ENCODE results near the gene TYW1.
"Not testable (repeated sequence)": the region's sequence is repeated elsewhere in the genome, so short reads cannot be mapped to it uniquely, and the experiment has no call there.

The TYW1 gene

GRCh38 chr7:67149131-67149530 lies 152.5 kb downstream of the TYW1 start:
- not testable (repeated sequence) for H3K9ac ChIP-seq (ENCODE audit: low read length in 5 of 5)

GRCh38 chr7:67154374-67154773 lies 157.7 kb downstream of the TYW1 start:
- H3K4me3 ChIP-seq (ENCODE audit: low read depth in 1 of 5, low read length in 5 of 5); H3K4me1 ChIP-seq (ENCODE audit: control insufficient read depth in 5 of 5, insufficient read depth in 5 of 5, low read length in 5 of 5); H3K27ac ChIP-seq (ENCODE audit: low read depth, low read length); H3K9ac ChIP-seq (ENCODE audit: low read length in 5 of 5); H3K27me3 ChIP-seq (ENCODE audit: control insufficient read depth in 5 of 5, insufficient read depth in 4 of 5, low read length in 5 of 5); H3K36me3 ChIP-seq (ENCODE audit: control insufficient read depth in 5 of 5, insufficient read depth in 5 of 5, low read length in 5 of 5); H3K9me3 ChIP-seq (ENCODE audit: control insufficient read depth in 5 of 5, low read length in 5 of 5): not testable (repeated sequence)

More at GRCh38 chr7:67149131-67149530, 152.5 kb downstream of the TYW1 start:
- H3K27ac ChIP-seq (ENCODE audit: low read depth, low read length); H3K27me3 ChIP-seq (ENCODE audit: control insufficient read depth in 5 of 5, insufficient read depth in 4 of 5, low read length in 5 of 5); H3K4me3 ChIP-seq (ENCODE audit: low read depth in 1 of 5, low read length in 5 of 5); H3K4me1 ChIP-seq (ENCODE audit: control insufficient read depth in 5 of 5, insufficient read depth in 5 of 5, low read length in 5 of 5); H3K9me3 ChIP-seq (ENCODE audit: control insufficient read depth in 5 of 5, low read length in 5 of 5); H3K36me3 ChIP-seq (ENCODE audit: control insufficient read depth in 5 of 5, insufficient read depth in 5 of 5, low read length in 5 of 5): not testable (repeated sequence)

GRCh38 chr7:67156064-67156463 lies 159.4 kb downstream of the TYW1 start:
- not testable (repeated sequence) for H3K27ac ChIP-seq (ENCODE audit: low read depth, low read length); H3K4me1 ChIP-seq (ENCODE audit: control insufficient read depth in 5 of 5, insufficient read depth in 5 of 5, low read length in 5 of 5); H3K9ac ChIP-seq (ENCODE audit: low read length in 5 of 5); H3K27me3 ChIP-seq (ENCODE audit: control insufficient read depth in 5 of 5, insufficient read depth in 4 of 5, low read length in 5 of 5); H3K9me3 ChIP-seq (ENCODE audit: control insufficient read depth in 5 of 5, low read length in 5 of 5); H3K36me3 ChIP-seq (ENCODE audit: control insufficient read depth in 5 of 5, insufficient read depth in 5 of 5, low read length in 5 of 5); H3K4me3 ChIP-seq (ENCODE audit: low read depth in 1 of 5, low read length in 5 of 5)

- H3K27me3 ChIP-seq (ENCODE audit: control insufficient read depth in 5 of 5, insufficient read depth in 4 of 5, low read length in 5 of 5); H3K36me3 ChIP-seq (ENCODE audit: control insufficient read depth in 5 of 5, insufficient read depth in 5 of 5, low read length in 5 of 5); H3K4me3 ChIP-seq (ENCODE audit: low read depth in 1 of 5, low read length in 5 of 5); H3K4me1 ChIP-seq (ENCODE audit: control insufficient read depth in 5 of 5, insufficient read depth in 5 of 5, low read length in 5 of 5); H3K9ac ChIP-seq (ENCODE audit: low read length in 5 of 5); H3K9me3 ChIP-seq (ENCODE audit: control insufficient read depth in 5 of 5, low read length in 5 of 5); H3K27ac ChIP-seq (ENCODE audit: low read depth, low read length): not testable (repeated sequence)
These were observed 166.7 kb downstream of the TYW1 start for GRCh38 chr7:67163285-67163684.

GRCh38 chr7:67171151-67171550 lies 174.5 kb downstream of the TYW1 start:
- not testable (repeated sequence) for H3K9me3 ChIP-seq (ENCODE audit: control insufficient read depth in 5 of 5, low read length in 5 of 5); H3K27me3 ChIP-seq (ENCODE audit: control insufficient read depth in 5 of 5, insufficient read depth in 4 of 5, low read length in 5 of 5); H3K4me3 ChIP-seq (ENCODE audit: low read depth in 1 of 5, low read length in 5 of 5); H3K27ac ChIP-seq (ENCODE audit: low read depth, low read length); H3K4me1 ChIP-seq (ENCODE audit: control insufficient read depth in 5 of 5, insufficient read depth in 5 of 5, low read length in 5 of 5); H3K9ac ChIP-seq (ENCODE audit: low read length in 5 of 5); H3K36me3 ChIP-seq (ENCODE audit: control insufficient read depth in 5 of 5, insufficient read depth in 5 of 5, low read length in 5 of 5)

GRCh38 chr7:67176730-67177129 lies 180.1 kb downstream of the TYW1 start:
- not testable (repeated sequence) for H3K4me3 ChIP-seq (ENCODE audit: low read depth in 1 of 5, low read length in 5 of 5); H3K27ac ChIP-seq (ENCODE audit: low read depth, low read length); H3K9ac ChIP-seq (ENCODE audit: low read length in 5 of 5); H3K36me3 ChIP-seq (ENCODE audit: control insufficient read depth in 5 of 5, insufficient read depth in 5 of 5, low read length in 5 of 5); H3K9me3 ChIP-seq (ENCODE audit: control insufficient read depth in 5 of 5, low read length in 5 of 5); H3K27me3 ChIP-seq (ENCODE audit: control insufficient read depth in 5 of 5, insufficient read depth in 4 of 5, low read length in 5 of 5); H3K4me1 ChIP-seq (ENCODE audit: control insufficient read depth in 5 of 5, insufficient read depth in 5 of 5, low read length in 5 of 5)

- H3K36me3 ChIP-seq (ENCODE audit: control insufficient read depth in 5 of 5, insufficient read depth in 5 of 5, low read length in 5 of 5); H3K9ac ChIP-seq (ENCODE audit: low read length in 5 of 5); H3K9me3 ChIP-seq (ENCODE audit: control insufficient read depth in 5 of 5, low read length in 5 of 5); H3K4me3 ChIP-seq (ENCODE audit: low read depth in 1 of 5, low read length in 5 of 5); H3K4me1 ChIP-seq (ENCODE audit: control insufficient read depth in 5 of 5, insufficient read depth in 5 of 5, low read length in 5 of 5); H3K27me3 ChIP-seq (ENCODE audit: control insufficient read depth in 5 of 5, insufficient read depth in 4 of 5, low read length in 5 of 5); H3K27ac ChIP-seq (ENCODE audit: low read depth, low read length): not testable (repeated sequence)
These were observed 182.5 kb downstream of the TYW1 start for GRCh38 chr7:67178915-67179688.

- H3K27ac ChIP-seq (ENCODE audit: low read depth, low read length); H3K9me3 ChIP-seq (ENCODE audit: control insufficient read depth in 5 of 5, low read length in 5 of 5); H3K9ac ChIP-seq (ENCODE audit: low read length in 5 of 5); H3K4me3 ChIP-seq (ENCODE audit: low read depth in 1 of 5, low read length in 5 of 5); H3K36me3 ChIP-seq (ENCODE audit: control insufficient read depth in 5 of 5, insufficient read depth in 5 of 5, low read length in 5 of 5); H3K27me3 ChIP-seq (ENCODE audit: control insufficient read depth in 5 of 5, insufficient read depth in 4 of 5, low read length in 5 of 5); H3K4me1 ChIP-seq (ENCODE audit: control insufficient read depth in 5 of 5, insufficient read depth in 5 of 5, low read length in 5 of 5): not testable (repeated sequence)
These were observed 186.5 kb downstream of the TYW1 start for GRCh38 chr7:67182956-67183750.

GRCh38 chr7:67184912-67185659 lies 188.5 kb downstream of the TYW1 start:
- not testable (repeated sequence) for H3K9ac ChIP-seq (ENCODE audit: low read length in 5 of 5); H3K36me3 ChIP-seq (ENCODE audit: control insufficient read depth in 5 of 5, insufficient read depth in 5 of 5, low read length in 5 of 5); H3K27ac ChIP-seq (ENCODE audit: low read depth, low read length)

GRCh38 chr7:67185660-67186129 lies 189.1 kb downstream of the TYW1 start:
- not testable (repeated sequence) for H3K27me3 ChIP-seq (ENCODE audit: control insufficient read depth in 5 of 5, insufficient read depth in 4 of 5, low read length in 5 of 5); H3K4me3 ChIP-seq (ENCODE audit: low read depth in 1 of 5, low read length in 5 of 5); H3K4me1 ChIP-seq (ENCODE audit: control insufficient read depth in 5 of 5, insufficient read depth in 5 of 5, low read length in 5 of 5); H3K9ac ChIP-seq (ENCODE audit: low read length in 5 of 5); H3K9me3 ChIP-seq (ENCODE audit: control insufficient read depth in 5 of 5, low read length in 5 of 5); H3K36me3 ChIP-seq (ENCODE audit: control insufficient read depth in 5 of 5, insufficient read depth in 5 of 5, low read length in 5 of 5); H3K27ac ChIP-seq (ENCODE audit: low read depth, low read length)

More at GRCh38 chr7:67184912-67185659, 188.5 kb downstream of the TYW1 start:
- not testable (repeated sequence) for H3K9me3 ChIP-seq (ENCODE audit: control insufficient read depth in 5 of 5, low read length in 5 of 5); H3K27me3 ChIP-seq (ENCODE audit: control insufficient read depth in 5 of 5, insufficient read depth in 4 of 5, low read length in 5 of 5); H3K4me1 ChIP-seq (ENCODE audit: control insufficient read depth in 5 of 5, insufficient read depth in 5 of 5, low read length in 5 of 5); H3K4me3 ChIP-seq (ENCODE audit: low read depth in 1 of 5, low read length in 5 of 5)
